Measurements from ENCODE around the gene NTHL1. TPM values are rescaled to one million over a fixed set of nuclear protein-coding genes. Genes with fewer than 3 reads are reported as not detected.

Gene NTHL1
- total RNA-seq, 4 donors from 2014 or later, result 7.8 to 26.0 (median 10.0) TPM

- H3K36me3 ChIP-seq, result peaks cover 0 to 12% (median 0%) of the 10 kb centered on the region in 3 donors
- peaks cover 48 to 97% (median 60%) of the 10 kb centered on the region in 3 donors for H3K4me1 ChIP-seq
- peak overlapping the region; percentile 76 to 92 (median 86) for H3K27ac ChIP-seq
- intact Hi-C loops (cut with DNase I), result no loop called here
- no peaks in the 10 kb centered on the region for H3K27me3 ChIP-seq
- peak overlapping the region; percentile 16 to 58 (median 33) for H3K4me3 ChIP-seq
- DNase-seq, result no peak
- WGBS, 2 donors, result 8 to 100% methylated on average over 1 to 9 of the region's 37 CpGs
- no peaks in the 10 kb centered on the region for H3K9me3 ChIP-seq
- no peak for TF ChIP-seq POLR2A (IDR thresholded peaks at IDR 0.05)
- TF ChIP-seq, protein P1, sequence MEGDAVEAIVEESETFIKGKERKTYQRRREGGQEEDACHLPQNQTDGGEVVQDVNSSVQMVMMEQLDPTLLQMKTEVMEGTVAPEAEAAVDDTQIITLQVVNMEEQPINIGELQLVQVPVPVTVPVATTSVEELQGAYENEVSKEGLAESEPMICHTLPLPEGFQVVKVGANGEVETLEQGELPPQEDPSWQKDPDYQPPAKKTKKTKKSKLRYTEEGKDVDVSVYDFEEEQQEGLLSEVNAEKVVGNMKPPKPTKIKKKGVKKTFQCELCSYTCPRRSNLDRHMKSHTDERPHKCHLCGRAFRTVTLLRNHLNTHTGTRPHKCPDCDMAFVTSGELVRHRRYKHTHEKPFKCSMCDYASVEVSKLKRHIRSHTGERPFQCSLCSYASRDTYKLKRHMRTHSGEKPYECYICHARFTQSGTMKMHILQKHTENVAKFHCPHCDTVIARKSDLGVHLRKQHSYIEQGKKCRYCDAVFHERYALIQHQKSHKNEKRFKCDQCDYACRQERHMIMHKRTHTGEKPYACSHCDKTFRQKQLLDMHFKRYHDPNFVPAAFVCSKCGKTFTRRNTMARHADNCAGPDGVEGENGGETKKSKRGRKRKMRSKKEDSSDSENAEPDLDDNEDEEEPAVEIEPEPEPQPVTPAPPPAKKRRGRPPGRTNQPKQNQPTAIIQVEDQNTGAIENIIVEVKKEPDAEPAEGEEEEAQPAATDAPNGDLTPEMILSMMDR (IDR thresholded peaks at IDR 0.05), result no peak
Observed at GRCh38 chr16:2033057-2033908, 14.4 kb downstream of the NTHL1 start.

DNA sequence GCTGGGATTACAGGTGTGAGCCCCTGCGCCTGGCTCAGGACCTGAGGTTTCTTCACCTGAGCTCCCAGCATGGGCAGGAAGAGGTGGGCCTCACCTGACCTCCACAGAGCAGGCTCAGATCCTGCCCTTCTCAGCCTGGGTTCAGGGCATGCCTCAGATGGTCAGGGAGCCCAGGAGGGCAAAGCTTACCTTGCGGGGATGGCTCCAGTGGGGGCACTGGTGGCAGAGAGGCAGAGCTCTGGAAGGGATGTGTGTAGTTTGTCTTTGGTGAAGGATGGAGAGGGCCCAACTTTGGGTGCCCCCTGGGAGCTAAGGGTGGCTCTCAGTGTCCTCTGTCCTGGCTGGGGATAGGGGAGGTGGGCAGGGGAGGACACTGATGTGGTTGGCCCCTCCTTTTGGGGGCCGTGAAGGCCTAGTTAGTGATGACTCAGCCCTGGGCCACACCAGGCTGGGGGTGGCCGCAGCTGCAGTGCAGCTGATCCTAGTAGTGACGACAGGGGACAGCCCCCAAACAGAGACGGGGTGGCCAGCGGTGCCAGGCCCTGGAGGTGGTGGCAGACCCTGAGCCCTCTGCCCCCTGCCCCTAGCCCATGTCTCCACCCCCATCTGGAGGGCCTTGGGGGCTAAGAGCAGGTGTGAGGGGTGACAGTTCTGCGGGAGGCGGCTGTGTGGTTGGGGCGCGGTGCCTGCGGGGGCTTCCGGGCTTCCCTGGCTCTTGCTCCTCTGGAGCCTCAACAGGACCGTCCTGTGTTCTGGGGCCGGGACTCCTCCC is 15.2 kb downstream of the NTHL1 start:
- peak overlapping the region in 3 of 4 donors; percentile 28 to 58 (median 38) for H3K4me3 ChIP-seq
- DNase-seq, result no peak
- H3K27me3 ChIP-seq, result peaks cover 0 to under 1% (median 0%) of the 10 kb centered on the region in 4 donors
- H3K9me3 ChIP-seq, result no peaks in the 10 kb centered on the region
- no peak for TF ChIP-seq POLR2A (IDR thresholded peaks at IDR 0.05)
- TF ChIP-seq, protein P1 (IDR thresholded peaks at IDR 0.05), result no peak
- peaks cover 0 to 12% (median 0%) of the 10 kb centered on the region in 3 donors for H3K36me3 ChIP-seq
- peak overlapping the region; percentile 76 to 92 (median 86) for H3K27ac ChIP-seq
- WGBS, 2 donors, result 44 to 60% methylated on average over 2 to 4 of the region's 15 CpGs
- intact Hi-C loops (cut with DNase I), result no loop called here
- peaks cover 57 to 97% (median 57%) of the 10 kb centered on the region in 3 donors for H3K4me1 ChIP-seq

- 30 to 61% methylated on average over 5 to 9 of the region's 11 CpGs for WGBS, 2 donors
Observed at GRCh38 chr16:2031081-2031577, 16.5 kb downstream of the NTHL1 start.

DNA sequence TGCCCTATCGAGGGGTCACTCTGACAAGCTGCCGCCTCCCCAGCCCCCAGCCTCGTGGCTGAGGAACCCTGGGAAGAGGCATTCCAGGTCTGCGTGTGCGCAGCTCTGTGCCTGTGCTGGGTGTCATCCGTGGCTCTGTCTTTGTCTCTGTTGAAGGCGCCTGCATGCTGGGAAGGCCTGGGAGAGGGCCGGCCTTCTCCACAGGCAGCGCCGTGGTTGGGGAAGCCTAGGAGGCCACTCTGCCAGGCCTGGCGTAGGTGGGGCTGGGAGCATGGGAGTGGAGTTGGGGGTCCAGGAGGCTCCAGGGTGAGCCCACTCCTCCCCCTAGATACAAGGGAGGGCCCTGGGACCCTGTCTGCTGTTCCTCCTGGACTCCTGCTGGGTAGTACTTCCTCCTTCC is 17.6 kb downstream of the NTHL1 start:
- Histone ChIP-seq H3K9me3 (no peaks in the 10 kb centered on the region), H3K4me1 (peaks cover 36 to 95% (median 50%) of the 10 kb centered on the region in 3 donors), H3K36me3 (peaks cover 0 to 6% (median 0%) of the 10 kb centered on the region in 3 donors), H3K4me3 (peak overlapping the region in 2 of 4 donors; percentile 16 to 70), H3K27ac (peak overlapping the region in 3 of 4 donors; percentile 32 to 89 (median 60)), H3K27me3 (peaks cover 0 to 6% (median 0%) of the 10 kb centered on the region in 4 donors)
- DNase-seq, result no peak
- intact Hi-C loops (cut with DNase I), result no loop called here
- no peak for TF ChIP-seq POLR2A (IDR thresholded peaks at IDR 0.05)
- TF ChIP-seq, protein P1 (IDR thresholded peaks at IDR 0.05), result no peak
- WGBS, 2 donors, result 70 to 100% methylated on average over 2 of the region's 11 CpGs

More at GRCh38 chr16:2031081-2031577, 16.5 kb downstream of the NTHL1 start:
- Histone ChIP-seq H3K27ac (peak overlapping the region; percentile 46 to 89 (median 68)), H3K36me3 (peaks cover 0 to 6% (median 0%) of the 10 kb centered on the region in 3 donors), H3K4me3 (peak overlapping the region in 1 of 4 donors; percentile 7), H3K27me3 (peaks cover 0 to 6% (median 0%) of the 10 kb centered on the region in 4 donors), H3K9me3 (no peaks in the 10 kb centered on the region), H3K4me1 (peaks cover 47 to 95% (median 58%) of the 10 kb centered on the region in 3 donors)
- intact Hi-C loops (cut with DNase I), result no loop called here
- DNase-seq, result no peak
- TF ChIP-seq, protein P1 (IDR thresholded peaks at IDR 0.05), result no peak
- TF ChIP-seq POLR2A (IDR thresholded peaks at IDR 0.05), result no peak
